Measurements from ENCODE around the gene OR2V2.

The OR2V2 gene

DNA sequence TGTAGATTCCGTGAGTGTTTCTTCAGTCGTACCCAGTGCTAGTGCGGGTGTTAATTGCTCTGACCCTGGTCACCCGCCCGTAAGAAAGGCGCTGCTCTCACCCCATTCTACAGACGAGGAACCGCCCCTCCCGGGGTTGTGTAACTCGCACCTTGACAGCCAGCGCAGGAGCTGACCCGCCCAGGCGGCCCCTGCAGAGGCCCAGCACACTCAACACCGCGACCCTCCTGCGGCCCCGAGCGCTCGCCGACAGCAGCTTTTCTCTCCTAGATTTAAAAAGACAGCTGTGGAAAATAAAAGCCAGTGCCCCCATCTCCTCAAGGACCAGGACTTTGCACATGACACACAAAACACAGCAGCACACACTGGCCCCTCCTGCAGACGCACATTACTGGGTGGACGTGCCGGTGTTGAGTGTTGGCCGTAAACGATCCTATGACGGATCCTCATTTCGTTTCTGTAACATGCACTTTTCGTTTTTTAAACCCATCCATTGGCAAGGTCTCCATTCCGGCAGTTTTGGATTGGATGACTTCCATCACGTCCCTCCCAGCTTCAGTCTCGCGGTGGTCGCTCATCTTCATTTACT lies 22.9 kb downstream of the OR2V2 start:
- TF ChIP-seq, protein P1, sequence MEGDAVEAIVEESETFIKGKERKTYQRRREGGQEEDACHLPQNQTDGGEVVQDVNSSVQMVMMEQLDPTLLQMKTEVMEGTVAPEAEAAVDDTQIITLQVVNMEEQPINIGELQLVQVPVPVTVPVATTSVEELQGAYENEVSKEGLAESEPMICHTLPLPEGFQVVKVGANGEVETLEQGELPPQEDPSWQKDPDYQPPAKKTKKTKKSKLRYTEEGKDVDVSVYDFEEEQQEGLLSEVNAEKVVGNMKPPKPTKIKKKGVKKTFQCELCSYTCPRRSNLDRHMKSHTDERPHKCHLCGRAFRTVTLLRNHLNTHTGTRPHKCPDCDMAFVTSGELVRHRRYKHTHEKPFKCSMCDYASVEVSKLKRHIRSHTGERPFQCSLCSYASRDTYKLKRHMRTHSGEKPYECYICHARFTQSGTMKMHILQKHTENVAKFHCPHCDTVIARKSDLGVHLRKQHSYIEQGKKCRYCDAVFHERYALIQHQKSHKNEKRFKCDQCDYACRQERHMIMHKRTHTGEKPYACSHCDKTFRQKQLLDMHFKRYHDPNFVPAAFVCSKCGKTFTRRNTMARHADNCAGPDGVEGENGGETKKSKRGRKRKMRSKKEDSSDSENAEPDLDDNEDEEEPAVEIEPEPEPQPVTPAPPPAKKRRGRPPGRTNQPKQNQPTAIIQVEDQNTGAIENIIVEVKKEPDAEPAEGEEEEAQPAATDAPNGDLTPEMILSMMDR (IDR thresholded peaks at IDR 0.05; ENCODE audit: low read depth, low read length) = no peak
- H3K4me1 ChIP-seq = no peaks in the 10 kb centered on the region
- peak; percentile 25 for DNase-seq
- no peaks in the 10 kb centered on the region for H3K9me3 ChIP-seq
- H3K36me3 ChIP-seq = no peaks in the 10 kb centered on the region
- H3K27me3 ChIP-seq = no peaks in the 10 kb centered on the region
- H3K4me3 ChIP-seq (ENCODE audit: low read depth, low read length) = peak overlapping the region; percentile 52

DNA sequence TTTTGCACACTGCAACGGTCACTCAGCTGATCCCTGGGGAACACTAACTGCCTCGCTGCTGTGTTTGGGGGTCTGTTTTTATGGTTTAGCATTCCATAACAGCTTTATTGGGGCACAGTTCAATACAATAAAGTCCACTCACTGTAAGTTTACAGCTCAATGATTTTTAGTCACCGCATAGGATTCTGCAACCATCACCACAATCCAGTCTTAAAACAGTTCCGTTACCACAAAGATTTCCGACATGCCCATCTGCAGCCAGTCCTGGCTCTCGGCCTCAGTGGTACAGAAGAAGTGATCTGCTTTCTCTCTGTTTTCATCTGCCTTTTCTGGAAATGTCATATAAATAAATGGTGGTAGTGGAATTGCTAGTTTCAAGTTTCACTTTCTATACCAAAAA lies 23.6 kb downstream of the OR2V2 start:
- no peak for DNase-seq
- TF ChIP-seq, protein P1 (IDR thresholded peaks at IDR 0.05; ENCODE audit: low read depth, low read length) = no peak
- Histone ChIP-seq H3K4me3 (ENCODE audit: low read depth, low read length) (no peak overlapping the region), H3K9me3 (no peaks in the 10 kb centered on the region), H3K4me1 (no peaks in the 10 kb centered on the region), H3K27me3 (no peaks in the 10 kb centered on the region), H3K36me3 (no peaks in the 10 kb centered on the region)

DNA sequence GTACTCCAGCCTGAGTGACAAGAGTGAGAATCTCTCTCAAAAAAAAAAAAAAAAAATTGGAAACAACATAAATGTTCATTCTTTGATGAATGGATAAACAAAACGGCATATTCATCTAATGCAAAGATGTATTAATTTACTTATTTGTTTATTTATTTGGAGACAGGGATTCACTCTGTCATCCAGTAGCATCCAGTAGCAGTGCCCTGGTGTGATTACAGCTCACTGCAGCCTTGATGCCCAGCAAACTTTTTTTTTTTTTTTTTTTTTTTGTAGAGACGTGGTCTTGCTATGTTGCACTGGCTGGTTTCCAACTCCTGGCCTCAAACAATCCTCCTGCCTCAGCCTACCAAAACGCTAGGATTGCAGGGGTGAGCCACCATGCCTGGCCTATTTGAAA lies 24.4 kb downstream of the OR2V2 start:
- no peak for DNase-seq
- H3K4me3 ChIP-seq (ENCODE audit: low read depth, low read length) = no peak overlapping the region
- H3K36me3 ChIP-seq = no peaks in the 10 kb centered on the region
- TF ChIP-seq, protein P1 (IDR thresholded peaks at IDR 0.05; ENCODE audit: low read depth, low read length) = no peak
- H3K27me3 ChIP-seq = no peaks in the 10 kb centered on the region
- no peaks in the 10 kb centered on the region for H3K4me1 ChIP-seq
- H3K9me3 ChIP-seq = no peaks in the 10 kb centered on the region

- no peaks in the 10 kb centered on the region for H3K27me3 ChIP-seq
- no peak for DNase-seq
- no peaks in the 10 kb centered on the region for H3K9me3 ChIP-seq
- H3K36me3 ChIP-seq = no peaks in the 10 kb centered on the region
- no peaks in the 10 kb centered on the region for H3K4me1 ChIP-seq
- TF ChIP-seq, protein P1 (IDR thresholded peaks at IDR 0.05; ENCODE audit: low read depth, low read length) = peak; percentile 30
- H3K4me3 ChIP-seq (ENCODE audit: low read depth, low read length) = peak overlapping the region; percentile 78
These were observed 25.6 kb downstream of the OR2V2 start for GRCh38 chr5:181173027-181173419.

DNA sequence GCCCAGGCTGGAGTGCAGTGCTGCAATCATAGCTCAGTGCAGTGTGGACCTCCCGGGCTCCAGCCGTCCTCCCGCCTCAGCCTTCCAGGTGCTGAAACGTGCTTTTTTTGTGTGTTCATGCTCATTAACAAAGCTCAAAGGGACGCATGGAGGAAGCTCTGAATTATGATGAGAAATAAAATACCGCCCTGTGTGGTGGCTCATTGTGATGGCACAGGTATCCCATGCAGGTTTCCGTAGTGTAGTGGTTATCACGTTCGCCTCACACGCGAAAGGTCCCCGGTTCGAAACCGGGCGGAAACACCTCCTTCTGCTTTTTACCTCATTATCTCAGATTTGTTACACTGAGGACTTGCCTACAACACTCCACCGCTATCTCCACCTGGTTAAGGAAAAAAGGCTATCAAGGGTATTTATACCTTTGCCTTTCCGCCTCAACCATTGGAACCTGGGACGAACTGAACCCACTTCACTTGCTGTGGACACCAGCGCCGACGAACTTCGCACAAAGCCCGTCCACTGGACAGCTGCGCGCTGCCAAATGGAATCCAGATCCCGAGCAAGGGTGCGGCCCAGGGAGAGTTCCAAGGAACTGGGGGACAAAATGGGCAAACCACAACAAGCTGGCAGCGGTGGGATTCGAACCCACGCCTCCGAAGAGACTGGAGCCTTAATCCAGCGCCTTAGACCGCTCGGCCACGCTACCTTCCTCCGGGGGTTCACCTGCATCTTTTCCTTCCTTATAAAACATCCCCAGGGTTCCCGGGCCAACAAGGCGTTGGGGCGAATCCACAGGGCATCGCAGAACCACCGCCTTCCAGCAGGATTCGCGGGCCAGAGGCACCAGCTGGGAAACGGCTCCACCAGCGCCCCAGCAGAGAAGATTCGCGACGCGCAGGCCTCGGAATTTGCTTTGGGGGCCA lies 26.3 kb downstream of the OR2V2 start:
- TF ChIP-seq, protein P1 (IDR thresholded peaks at IDR 0.05; ENCODE audit: low read depth, low read length) = peak; percentile 7; the same call in 1 of the 2 replicates
- Histone ChIP-seq H3K4me1 (no peaks in the 10 kb centered on the region), H3K36me3 (no peaks in the 10 kb centered on the region), H3K4me3 (ENCODE audit: low read depth, low read length) (peak overlapping the region; percentile 78), H3K27me3 (no peaks in the 10 kb centered on the region), H3K9me3 (no peaks in the 10 kb centered on the region)
- peak; percentile 89 for DNase-seq

Measured in BE2C (cell line).